ENCODE data around the gene RBFOX2. TPM values are rescaled to one million over a fixed set of nuclear protein-coding genes. Genes with fewer than 3 reads are reported as not detected.

RBFOX2 gene
- total and polyA plus RNA-seq, 10 of the 15 experiments (the other 5 are each of a cell fraction or from before 2014, with no cell fraction given), result 0.01 to 2.7 (median 0.17) TPM; not detected in 4

- H3K27me3 ChIP-seq (replicated peaks in 1 of 2; ENCODE audit: control insufficient read depth in 2 of 2, insufficient read depth in 2 of 2, low read length in 1 of 2), result no peaks in the 10 kb centered on the region
- no peak overlapping the region for H3K9ac ChIP-seq (ENCODE audit: control insufficient read depth, insufficient read depth, low read length)
- H3K4me2 ChIP-seq (ENCODE audit: control insufficient read depth, insufficient read depth), result no peak overlapping the region
- in situ Hi-C loops (cut with MboI) (no loop called here), intact Hi-C loops (cut with micrococcal nuclease; ENCODE audit: unreplicated experiment) (no loop called here)
- no peaks in the 10 kb centered on the region for H4K20me1 ChIP-seq (ENCODE audit: control insufficient read depth, insufficient read depth)
- H3K36me3 ChIP-seq (ENCODE audit: control insufficient read depth in 2 of 2, insufficient read depth in 2 of 2, low read length in 1 of 2), result no peaks in the 10 kb centered on the region
- ChIA-PET POLR2A (no interaction called here), SMC1A (ENCODE audit: uncharacterized antibody, unreplicated experiment) (interaction anchor here (0.6 kb wide), 1 partner anchor 22 kb away, joined by 3 read pairs; no protein-coding TSS in a partner anchor), CTCF (no interaction called here), RAD21 (ENCODE audit: unreplicated experiment) (no interaction called here)
- no peaks in the 10 kb centered on the region for H3K79me2 ChIP-seq (ENCODE audit: control insufficient read depth, insufficient read depth, low read length)
- H3K9me3 ChIP-seq (replicated peaks; ENCODE audit: control insufficient read depth, insufficient read depth, low read length), result no peaks in the 10 kb centered on the region
- no peak for TF ChIP-seq MEF2A (IDR thresholded peaks at IDR 0.05; ENCODE audit: insufficient read depth, low read depth, low read length)
- no peak overlapping the region for H3K4me3 ChIP-seq
- BruUV-seq (replicated peaks), result no TSS peak
- no peak overlapping the region for H2AFZ ChIP-seq (ENCODE audit: control insufficient read depth, low read depth, low read length)
- H3K4me1 ChIP-seq (ENCODE audit: control insufficient read depth, insufficient read depth, low read length), result no peaks in the 10 kb centered on the region
- H3K27ac ChIP-seq (ENCODE audit: control insufficient read depth, insufficient read depth), result no peak overlapping the region
- 35% methylated on average over 7 of the region's 7 CpGs for WGBS (ENCODE audit: insufficient coverage, insufficient replicate concordance, low lambda C conversion rate, missing lambda C conversion rate)
- DNase-seq (ENCODE audit: low read depth, low spot score) (no peak), ATAC-seq (no peak), FAIRE-seq (no peak)
These were observed 320.2 kb downstream of the RBFOX2 start for GRCh38 chr22:35708453-35708852.

- Histone ChIP-seq H3K36me3 (ENCODE audit: control insufficient read depth in 2 of 2, insufficient read depth in 2 of 2, low read length in 1 of 2) (no peaks in the 10 kb centered on the region), H3K4me1 (ENCODE audit: control insufficient read depth, insufficient read depth, low read length) (no peaks in the 10 kb centered on the region), H3K27ac (ENCODE audit: control insufficient read depth, insufficient read depth) (no peak overlapping the region), H4K20me1 (ENCODE audit: control insufficient read depth, insufficient read depth) (no peaks in the 10 kb centered on the region), H2AFZ (ENCODE audit: control insufficient read depth, low read depth, low read length) (no peak overlapping the region), H3K4me3 (no peak overlapping the region), H3K4me2 (ENCODE audit: control insufficient read depth, insufficient read depth) (no peak overlapping the region), H3K27me3 (replicated peaks in 1 of 2; ENCODE audit: control insufficient read depth in 2 of 2, insufficient read depth in 2 of 2, low read length in 1 of 2) (no peaks in the 10 kb centered on the region), H3K9ac (ENCODE audit: control insufficient read depth, insufficient read depth, low read length) (no peak overlapping the region), H3K9me3 (replicated peaks; ENCODE audit: control insufficient read depth, insufficient read depth, low read length) (no peaks in the 10 kb centered on the region), H3K79me2 (ENCODE audit: control insufficient read depth, insufficient read depth, low read length) (no peaks in the 10 kb centered on the region)
- in situ Hi-C loops (cut with MboI) (no loop called here), intact Hi-C loops (cut with micrococcal nuclease; ENCODE audit: unreplicated experiment) (no loop called here)
- CTCF ChIA-PET, result interaction anchor here (0.6 to 0.7 kb wide), 2 partner anchors 57 to 85 kb away, joined by 3 read pairs; partner anchors contain the start of gene APOL6
- POLR2A ChIA-PET, result interaction anchor here (0.7 kb wide), 1 partner anchor 309 kb away, joined by 4 read pairs; no protein-coding TSS in a partner anchor
- BruUV-seq (replicated peaks), result no TSS peak
- FAIRE-seq (no peak), DNase-seq (ENCODE audit: low read depth, low spot score) (no peak), ATAC-seq (no peak)
- RAD21 ChIA-PET (ENCODE audit: unreplicated experiment), result no interaction called here
- SMC1A ChIA-PET (ENCODE audit: uncharacterized antibody, unreplicated experiment), result no interaction called here
- WGBS (ENCODE audit: insufficient coverage, insufficient replicate concordance, low lambda C conversion rate, missing lambda C conversion rate), result 35% methylated on average over 3 of the region's 3 CpGs
- TF ChIP-seq FOS (IDR thresholded peaks at IDR 0.05; ENCODE audit: borderline replicate concordance, extremely low read depth, insufficient read length) (no peak), KAT2A (conservative IDR thresholded peaks at IDR 0.05; ENCODE audit: control insufficient read depth, low read depth, low read length) (no peak), RCOR1 (conservative IDR thresholded peaks at IDR 0.05; ENCODE audit: low read depth, low read length) (no peak), ZSCAN29 (IDR thresholded peaks at IDR 0.05) (no peak), SMC3 (IDR thresholded peaks at IDR 0.05; ENCODE audit: borderline replicate concordance, low read length) (no peak), EGR1 (IDR thresholded peaks at IDR 0.05; ENCODE audit: borderline replicate concordance in 1 of 2, low read depth in 2 of 2, low read length in 2 of 2) (no peak), TCF7 (IDR thresholded peaks at IDR 0.05; ENCODE audit: borderline replicate concordance) (no peak), SPI1 (IDR thresholded peaks at IDR 0.05; ENCODE audit: borderline replicate concordance, insufficient read depth, low read depth, low read length) (no peak), IRF4 (IDR thresholded peaks at IDR 0.05; ENCODE audit: low read depth, low read length) (no peak), MYC (IDR thresholded peaks at IDR 0.05; ENCODE audit: insufficient read depth, insufficient read length, insufficient replicate concordance, low read length, severe bottlenecking) (no peak), GABPA (IDR thresholded peaks at IDR 0.05; ENCODE audit: low read depth) (no peak)
- TF ChIP-seq, protein P1, sequence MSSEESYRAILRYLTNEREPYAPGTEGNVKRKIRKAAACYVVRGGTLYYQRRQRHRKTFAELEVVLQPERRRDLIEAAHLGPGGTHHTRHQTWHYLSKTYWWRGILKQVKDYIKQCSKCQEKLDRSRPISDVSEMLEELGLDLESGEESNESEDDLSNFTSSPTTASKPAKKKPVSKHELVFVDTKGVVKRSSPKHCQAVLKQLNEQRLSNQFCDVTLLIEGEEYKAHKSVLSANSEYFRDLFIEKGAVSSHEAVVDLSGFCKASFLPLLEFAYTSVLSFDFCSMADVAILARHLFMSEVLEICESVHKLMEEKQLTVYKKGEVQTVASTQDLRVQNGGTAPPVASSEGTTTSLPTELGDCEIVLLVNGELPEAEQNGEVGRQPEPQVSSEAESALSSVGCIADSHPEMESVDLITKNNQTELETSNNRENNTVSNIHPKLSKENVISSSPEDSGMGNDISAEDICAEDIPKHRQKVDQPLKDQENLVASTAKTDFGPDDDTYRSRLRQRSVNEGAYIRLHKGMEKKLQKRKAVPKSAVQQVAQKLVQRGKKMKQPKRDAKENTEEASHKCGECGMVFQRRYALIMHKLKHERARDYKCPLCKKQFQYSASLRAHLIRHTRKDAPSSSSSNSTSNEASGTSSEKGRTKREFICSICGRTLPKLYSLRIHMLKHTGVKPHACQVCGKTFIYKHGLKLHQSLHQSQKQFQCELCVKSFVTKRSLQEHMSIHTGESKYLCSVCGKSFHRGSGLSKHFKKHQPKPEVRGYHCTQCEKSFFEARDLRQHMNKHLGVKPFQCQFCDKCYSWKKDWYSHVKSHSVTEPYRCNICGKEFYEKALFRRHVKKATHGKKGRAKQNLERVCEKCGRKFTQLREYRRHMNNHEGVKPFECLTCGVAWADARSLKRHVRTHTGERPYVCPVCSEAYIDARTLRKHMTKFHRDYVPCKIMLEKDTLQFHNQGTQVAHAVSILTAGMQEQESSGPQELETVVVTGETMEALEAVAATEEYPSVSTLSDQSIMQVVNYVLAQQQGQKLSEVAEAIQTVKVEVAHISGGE (CRISPR knock-in tag; IDR thresholded peaks at IDR 0.05), result no peak
These were observed 323.5 kb downstream of the RBFOX2 start for GRCh38 chr22:35705141-35705540.

Measured in GM12878 (cell line).